Motor neuron (in vitro differentiated cells): ENCODE measurements around the gene SPATA31E1. TPM values are rescaled to one million over a fixed set of nuclear protein-coding genes. Genes with fewer than 3 reads are reported as not detected.
"Not testable (repeated sequence)": the region's sequence is repeated elsewhere in the genome, so short reads cannot be mapped to it uniquely, and the experiment has no call there.

Experiments used
- ATAC-seq, 8 experiments: fragments of 200-7000 bp; cut with Tn5 transposase; replicated peaks in 6 of 8; 2 replicates each; pipeline ENCODE4 v1.8.0; 2021; ENCODE audit warnings: mild to moderate bottlenecking in 8 of 8, moderate library complexity in 8 of 8
- H3K27ac ChIP-seq, 2 donors: fragments of 250-450 bp; sonication (Bioruptor Pico); 2 replicates each; pipeline ENCODE4 v1.9.0; 2021; ENCODE audit warnings: antibody characterized with exemption in 2 of 2, mild to moderate bottlenecking in 2 of 2, moderate library complexity in 1 of 2
- H3K4me1 ChIP-seq, 2 donors: fragments of 250-450 bp; sonication (Bioruptor Pico); replicated peaks in 1 of 2; 2 replicates each; pipeline ENCODE4 v1.6.1; 2021; ENCODE audit warnings: antibody characterized with exemption in 2 of 2, mild to moderate bottlenecking in 2 of 2, moderate library complexity in 1 of 2
- H3K4me3 ChIP-seq, 5 donors: fragments of 250-450 bp; sonication (Bioruptor Pico); 2 replicates each; pipeline ENCODE4 v1.9.0; 2021; ENCODE audit warnings: antibody characterized with exemption in 5 of 5, mild to moderate bottlenecking in 5 of 5, moderate library complexity in 4 of 5
- WGBS, 10 experiments: fragments of 450-650 bp; shearing (Covaris generic); methylation state at CpG; one replicate each; pipeline ENCODE4 v1.0.0; 2022; 5-methylcytosine and 5-hydroxymethylcytosine counted together
- in situ Hi-C, 9 experiments: fragments of 400-800 bp; cut with MboI; loops; one replicate each; pipeline ENCODE4 v1.15.0; 2021; ENCODE audit warnings: low sequenced_read_pairs in 9 of 9, low pct_unique_long_range_greater_than_20kb in 2 of 9; ENCODE audit not compliant: unreplicated experiment in 9 of 9
- total RNA-seq, 8 experiments: library from RNA; unstranded; fragments of 300-600 nt; gene quantifications; 2 replicates each; pipeline versions ENCODE4 v1.2.3 to v1.2.4, GENCODE V29; 2022

SPATA31E1 gene
- total RNA-seq, 8 experiments from 2014 or later = under 0.01 to 0.76 (median 0.22) TPM; not detected in 1

DNA sequence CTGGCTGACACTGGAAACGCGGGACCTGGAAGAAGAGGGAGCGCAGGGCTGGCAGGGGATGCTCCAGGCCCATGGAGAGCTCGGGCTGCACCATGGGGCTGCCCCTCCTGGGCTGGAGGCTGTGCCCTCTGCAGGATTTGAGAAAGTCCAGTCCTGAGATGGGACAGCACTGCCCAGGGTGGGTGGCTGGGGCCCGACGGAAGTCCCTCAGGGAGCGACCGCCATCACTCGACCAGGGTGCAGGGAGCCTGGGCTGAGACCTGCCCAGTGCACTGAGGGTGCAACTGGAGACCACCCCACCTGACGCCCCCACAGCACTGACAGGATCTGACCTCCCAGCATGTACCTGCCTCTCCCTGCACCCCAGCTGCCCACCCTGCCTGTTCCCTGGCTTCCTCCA is 42.2 kb downstream of the SPATA31E1 start:
- H3K4me1 ChIP-seq, ATAC-seq, H3K27ac ChIP-seq, H3K4me3 ChIP-seq, in situ Hi-C loops: not testable (repeated sequence)
- no CpG with 5 or more reads among the region's 10 CpGs for WGBS, 10 experiments

DNA sequence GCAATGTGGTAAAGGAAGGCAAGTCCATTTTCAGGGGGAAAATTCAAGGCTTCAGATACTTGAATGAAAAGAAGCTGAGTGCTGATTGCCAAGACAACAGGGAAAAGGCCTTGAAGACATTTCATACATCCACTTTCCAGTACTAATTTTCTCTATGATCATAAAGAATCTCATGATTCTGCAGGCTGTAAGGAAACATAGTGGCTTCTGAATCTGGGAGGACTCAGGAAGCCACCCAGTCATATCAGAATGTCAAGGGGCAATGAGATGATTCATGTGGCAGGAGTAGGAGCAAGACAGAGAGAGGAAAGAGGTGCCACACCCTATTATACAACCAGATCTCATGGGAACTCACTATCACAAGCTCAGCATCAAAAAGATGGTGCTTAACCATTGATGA is 46.5 kb downstream of the SPATA31E1 start:
- H3K4me1 ChIP-seq, H3K4me3 ChIP-seq, in situ Hi-C loops, H3K27ac ChIP-seq, ATAC-seq: not testable (repeated sequence)

GRCh38 chr9:87934444-87934843 is 51.8 kb downstream of the SPATA31E1 start:
- in situ Hi-C loops, H3K4me1 ChIP-seq, H3K27ac ChIP-seq, H3K4me3 ChIP-seq, ATAC-seq: not testable (repeated sequence)
- 81 to 100% methylated on average over 3 of the region's 7 CpGs; no CpG with 5 or more reads in 8 of the 10 experiments for WGBS, 10 experiments

DNA sequence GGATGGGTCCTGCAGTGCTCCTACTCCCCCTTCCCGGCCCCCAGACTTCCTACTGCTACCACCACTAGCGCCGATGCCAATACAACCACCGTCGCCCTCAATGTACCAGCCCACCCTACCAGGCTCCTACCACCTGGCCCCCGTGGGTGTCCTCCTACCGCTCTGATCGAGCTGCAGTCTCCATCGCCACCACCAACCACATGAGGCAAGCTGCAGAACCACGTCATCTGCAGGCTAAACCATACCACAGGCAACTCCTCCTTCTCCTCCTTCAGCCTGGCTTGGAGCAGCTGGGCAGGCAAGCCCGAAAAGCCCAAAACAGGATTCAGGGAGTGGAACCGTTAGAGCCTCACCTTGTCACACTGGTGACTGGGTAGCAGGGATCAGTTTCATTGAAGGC is 54.7 kb downstream of the SPATA31E1 start:
- H3K4me1 ChIP-seq, H3K4me3 ChIP-seq, in situ Hi-C loops, H3K27ac ChIP-seq, ATAC-seq: not testable (repeated sequence)
- no CpG with 5 or more reads among the region's 12 CpGs for WGBS, 10 experiments

- ATAC-seq, H3K27ac ChIP-seq, H3K4me3 ChIP-seq, H3K4me1 ChIP-seq, in situ Hi-C loops: not testable (repeated sequence)
- WGBS, 10 experiments = no CpG with 5 or more reads among the region's 9 CpGs
Observed at GRCh38 chr9:87937918-87938317, 55.2 kb downstream of the SPATA31E1 start.

DNA sequence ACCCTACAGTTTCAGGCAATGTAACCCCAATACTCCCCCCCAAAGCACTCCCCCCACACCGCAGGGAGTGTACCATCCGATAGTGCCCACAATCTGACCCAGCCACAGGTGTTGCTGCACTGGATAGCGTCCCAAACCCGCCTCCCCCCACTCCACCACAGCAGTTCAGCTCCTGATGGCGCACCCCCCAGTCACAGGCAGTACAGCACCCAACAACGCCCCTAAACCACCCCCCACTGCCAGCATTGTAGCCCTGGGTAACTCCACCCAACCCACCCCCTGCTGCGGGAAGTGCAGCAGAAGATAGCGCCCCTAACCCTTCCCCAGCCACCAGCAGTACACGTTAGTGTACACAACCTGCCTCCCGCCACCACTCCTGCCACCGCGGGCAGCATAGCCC is 55.7 kb downstream of the SPATA31E1 start:
- H3K27ac ChIP-seq, H3K4me3 ChIP-seq, ATAC-seq, H3K4me1 ChIP-seq, in situ Hi-C loops: not testable (repeated sequence)
- no CpG with 5 or more reads among the region's 12 CpGs for WGBS, 10 experiments

Other genes starting within 250 kb of the SPATA31E1 start
- 100 to 1,000 TPM in 3 of 8 experiments, 10 to 100 TPM in 5; 27.8 to 713 (median 52.1) TPM for gene CTSL, start 156.8 kb upstream of the SPATA31E1 start, total RNA-seq
- gene SPATA31C1, start 35.1 kb downstream of the SPATA31E1 start, total RNA-seq = under 1 TPM in 6 of 8 experiments, not detected in 2; 0.05 to 0.57 (median 0.12) TPM
- 10 to 100 TPM; 12.1 to 41.0 (median 25.3) TPM for gene CDK20, start 91.7 kb downstream of the SPATA31E1 start, total RNA-seq